AG20443 (cell line): ENCODE results near the gene HIVEP3.
A peak's percentile ranks its signal among the peaks of the same experiment; 100 is the strongest.

ENCODE experiments used
- DNase-seq: peaks from one replicate; pipeline ENCODE4 v3.0.0; 2012; ENCODE audit warnings: low spot score, mixed read lengths

HIVEP3 gene

GRCh38 chr1:41894101-41894807 lies 24.5 kb downstream of the HIVEP3 start:
- no peak for DNase-seq

GRCh38 chr1:41892301-41892781 lies 26.4 kb downstream of the HIVEP3 start:
- DNase-seq: no peak

- DNase-seq: peak; percentile 29
These were observed 27.4 kb downstream of the HIVEP3 start for GRCh38 chr1:41891199-41891896.

- peak; percentile 70 for DNase-seq
These were observed 27.9 kb downstream of the HIVEP3 start for GRCh38 chr1:41890825-41891198.

- DNase-seq: no peak
These were observed 29.0 kb downstream of the HIVEP3 start for GRCh38 chr1:41889506-41890414.

- DNase-seq: no peak
These were observed 30.0 kb downstream of the HIVEP3 start for GRCh38 chr1:41888756-41889155.

GRCh38 chr1:41887365-41887764 lies 31.4 kb downstream of the HIVEP3 start:
- no peak for DNase-seq

GRCh38 chr1:41884256-41885230 lies 34.2 kb downstream of the HIVEP3 start:
- no peak for DNase-seq

- no peak for DNase-seq
These were observed 35.2 kb downstream of the HIVEP3 start for GRCh38 chr1:41883507-41883906.

GRCh38 chr1:41882486-41882885 lies 36.2 kb downstream of the HIVEP3 start:
- no peak for DNase-seq

GRCh38 chr1:41882068-41882477 lies 36.6 kb downstream of the HIVEP3 start:
- DNase-seq: no peak

GRCh38 chr1:41880950-41881885 lies 37.5 kb downstream of the HIVEP3 start:
- DNase-seq: no peak

GRCh38 chr1:41880261-41880660 lies 38.5 kb downstream of the HIVEP3 start:
- DNase-seq: no peak

- no peak for DNase-seq
These were observed 39.1 kb downstream of the HIVEP3 start for GRCh38 chr1:41879617-41880016.

GRCh38 chr1:41878911-41879310 lies 39.8 kb downstream of the HIVEP3 start:
- no peak for DNase-seq

- DNase-seq: no peak
These were observed 40.2 kb downstream of the HIVEP3 start for GRCh38 chr1:41878495-41878894.

- peak; percentile 52 for DNase-seq
These were observed 41.9 kb downstream of the HIVEP3 start for GRCh38 chr1:41876576-41877445.

GRCh38 chr1:41875487-41875886 lies 43.2 kb downstream of the HIVEP3 start:
- DNase-seq: no peak

- DNase-seq: no peak
These were observed 43.8 kb downstream of the HIVEP3 start for GRCh38 chr1:41874903-41875411.
